H1 (cell line): Measurements from ENCODE around the gene SIMC1. TPM values are rescaled to one million over a fixed set of nuclear protein-coding genes. Genes with fewer than 3 reads are reported as not detected.
"Not testable (repeated sequence)": the region's sequence is repeated elsewhere in the genome, so short reads cannot be mapped to it uniquely, and the experiment has no call there.

Experiments
- CTCF ChIA-PET: fragments of 300-600 bp; sonication (Branson Sonifier 250); formaldehyde crosslinking; loops from one replicate; lab custom pipeline; 2021; ENCODE audit not compliant: partially characterized antibody; lab: Charles Lee
- POLR2A ChIA-PET: fragments of 300-600 bp; sonication (Branson Sonifier 250); formaldehyde crosslinking; loops from one replicate; lab custom pipeline; 2021; ENCODE audit warnings: inconsistent platforms; ENCODE audit not compliant: partially characterized antibody; lab: Charles Lee
- DNase-seq, 2 experiments: peaks; one replicate each; pipeline versions ENCODE4 v3.0.0 to v3.0.0-alpha.2; 2010 to 2022; ENCODE audit warnings: low spot score in 2 of 2, low read depth in 1 of 2, mixed read lengths in 1 of 2
- FAIRE-seq: peaks from 2 replicates; lab custom pipeline; 2011; peaks lifted over from hg19 to GRCh38; lab: Jason Lieb, UNC
- H2AFZ ChIP-seq: 2 replicates; pipeline ENCODE4 v1.8.1; 2012; ENCODE audit warnings: low read length, inconsistent platforms
- H2AK5ac ChIP-seq: 2 replicates; pipeline ENCODE4 v1.6.1; 2013; ENCODE audit warnings: low read depth, low read length
- H2BK120ac ChIP-seq: replicated peaks from 2 replicates; pipeline ENCODE3; 2013; ENCODE audit warnings: low read depth, low read length, inconsistent platforms
- H2BK12ac ChIP-seq: 2 replicates; pipeline ENCODE4 v1.6.1; 2013; ENCODE audit warnings: low read depth, low read length
- H2BK15ac ChIP-seq: 2 replicates; pipeline ENCODE4 v1.6.1; 2013; ENCODE audit warnings: low read length
- H2BK20ac ChIP-seq: 2 replicates; pipeline ENCODE4 v1.6.1; 2013; ENCODE audit warnings: low read length
- H2BK5ac ChIP-seq: 2 replicates; pipeline ENCODE4 v1.6.1; 2013; ENCODE audit warnings: low read depth, low read length
- H3K14ac ChIP-seq: 2 replicates; pipeline ENCODE4 v1.6.1; 2013; ENCODE audit warnings: inconsistent platforms; ENCODE audit not compliant: insufficient read length
- H3K18ac ChIP-seq: 2 replicates; pipeline ENCODE4 v1.6.1; 2013; ENCODE audit warnings: low read length; ENCODE audit errors: extremely low read depth
- H3K23ac ChIP-seq: 2 replicates; pipeline ENCODE4 v1.6.1; 2013; ENCODE audit warnings: inconsistent platforms; ENCODE audit not compliant: insufficient read length
- H3K23me2 ChIP-seq: 2 replicates; pipeline ENCODE4 v1.6.1; 2013; ENCODE audit warnings: low read depth, low read length
- H3K27ac ChIP-seq: 2 replicates; pipeline ENCODE4 v1.6.1; 2011; ENCODE audit warnings: low read depth, low read length, inconsistent platforms
- H3K27me3 ChIP-seq, 4 experiments: replicated peaks in 1 of 4; 1 replicate in 1 of 4; 2 replicates in 3 of 4; pipeline versions ENCODE4 v1.6.1 to v1.8.1; 2011 to 2013; ENCODE audit warnings: low read length in 3 of 4, mild to moderate bottlenecking in 3 of 4, inconsistent platforms in 2 of 4, mixed read lengths in 2 of 4, moderate library complexity in 1 of 4; ENCODE audit not compliant: control insufficient read depth in 3 of 4, insufficient read depth in 3 of 4; ENCODE audit errors: extremely low read depth in 1 of 4
- H3K36me3 ChIP-seq, 4 experiments: 2 replicates each; pipeline versions ENCODE4 v1.6.1 to v1.8.1; 2011 to 2013; ENCODE audit warnings: mild to moderate bottlenecking in 4 of 4, low read length in 3 of 4, moderate library complexity in 2 of 4, control low read depth in 1 of 4, inconsistent platforms in 1 of 4; ENCODE audit not compliant: insufficient read depth in 4 of 4, control insufficient read depth in 2 of 4
- H3K4ac ChIP-seq: replicated peaks from 2 replicates; pipeline ENCODE3; 2013; ENCODE audit warnings: low read length, low read depth, mixed read lengths, inconsistent platforms; ENCODE audit not compliant: insufficient read length
- H3K4me1 ChIP-seq, 4 experiments: replicated peaks in 1 of 4; 1 replicate in 1 of 4; 2 replicates in 3 of 4; pipeline versions ENCODE4 v1.6.1 to v1.8.1; 2011 to 2013; ENCODE audit warnings: low read length in 3 of 4, inconsistent platforms in 2 of 4, mixed read lengths in 1 of 4; ENCODE audit not compliant: insufficient read depth in 4 of 4, control insufficient read depth in 3 of 4
- H3K4me2 ChIP-seq, 2 experiments: 2 replicates each; pipeline versions ENCODE4 v1.6.1 to v1.8.1; 2011 to 2013; ENCODE audit warnings: low read depth in 2 of 2, low read length in 2 of 2, control low read depth in 1 of 2, inconsistent platforms in 1 of 2, mild to moderate bottlenecking in 1 of 2; ENCODE audit not compliant: insufficient read depth in 1 of 2
- H3K4me3 ChIP-seq, 4 experiments: fragments of 200-600, 300-600 bp in 1 of 4; sonication (generic), shearing (Covaris generic), sonication (Bioruptor Twin) in 1 of 4; 2 replicates each; pipeline versions ENCODE4 v1.5.1 to v1.8.1; 2011 to 2016; ENCODE audit warnings: low read length in 4 of 4, low read depth in 3 of 4, control low read depth in 2 of 4, inconsistent platforms in 2 of 4, mild to moderate bottlenecking in 2 of 4, mixed read lengths in 1 of 4, moderate library complexity in 1 of 4; ENCODE audit not compliant: insufficient read depth in 2 of 4; ENCODE audit errors: extremely low read depth in 1 of 4
- H3K56ac ChIP-seq: replicated peaks from 2 replicates; pipeline ENCODE3; 2013; ENCODE audit warnings: low read depth, mild to moderate bottlenecking, mixed read lengths, low read length, inconsistent platforms; ENCODE audit not compliant: insufficient read length
- H3K79me1 ChIP-seq: 2 replicates; pipeline ENCODE4 v1.6.1; 2013; ENCODE audit warnings: low read depth, low read length, control low read depth
- H3K79me2 ChIP-seq, 2 experiments: 2 replicates each; pipeline versions ENCODE4 v1.6.1 to v1.8.1; 2012 to 2013; ENCODE audit warnings: low read length in 2 of 2, mild to moderate bottlenecking in 2 of 2, inconsistent platforms in 1 of 2; ENCODE audit not compliant: insufficient read depth in 2 of 2, control insufficient read depth in 1 of 2
- H3K9ac ChIP-seq, 4 experiments: replicated peaks in 1 of 4; 1 replicate in 1 of 4; 2 replicates in 3 of 4; pipeline versions ENCODE4 v1.6.1 to v1.8.1; 2011 to 2013; ENCODE audit warnings: low read depth in 3 of 4, low read length in 3 of 4, control low read depth in 2 of 4, mild to moderate bottlenecking in 2 of 4, moderate library complexity in 2 of 4, inconsistent platforms in 1 of 4; ENCODE audit errors: extremely low read depth in 1 of 4
- H3K9me3 ChIP-seq, 2 experiments: 2 replicates each; pipeline versions ENCODE4 v1.6.1 to v1.8.1; 2012 to 2013; ENCODE audit warnings: mild to moderate bottlenecking in 2 of 2, moderate library complexity in 2 of 2, control low read depth in 1 of 2, inconsistent platforms in 1 of 2, low read depth in 1 of 2, low read length in 1 of 2, mixed read lengths in 1 of 2; ENCODE audit not compliant: insufficient read depth in 2 of 2
- H4K20me1 ChIP-seq, 2 experiments: replicated peaks in 1 of 2; 2 replicates each; pipeline versions ENCODE3 to v1.8.1; 2011 to 2013; ENCODE audit warnings: inconsistent platforms in 2 of 2, low read length in 2 of 2, mild to moderate bottlenecking in 1 of 2; ENCODE audit not compliant: insufficient read depth in 2 of 2, control insufficient read depth in 1 of 2
- H4K5ac ChIP-seq: 2 replicates; pipeline ENCODE4 v1.6.1; 2013; ENCODE audit warnings: low read length, low read depth, mixed read lengths, inconsistent platforms; ENCODE audit not compliant: insufficient read length
- H4K8ac ChIP-seq: 2 replicates; pipeline ENCODE4 v1.8.0; 2013; ENCODE audit warnings: mild to moderate bottlenecking, moderate library complexity, low read length, inconsistent platforms; ENCODE audit not compliant: insufficient read depth; ENCODE audit errors: extremely low read depth
- H4K91ac ChIP-seq: replicated peaks from 2 replicates; pipeline ENCODE3; 2013; ENCODE audit warnings: low read length, mixed read lengths, inconsistent platforms; ENCODE audit not compliant: insufficient read length
- WGBS, 2 experiments: shearing (Covaris generic) in 1 of 2; methylation state at CpG; one replicate each; pipeline versions ENCODE4 v1.1.6 to v1.1.7; 2013 to 2015; ENCODE audit warnings: low lambda C conversion rate in 2 of 2, mixed read lengths in 2 of 2, inconsistent platforms in 1 of 2, low coverage in 1 of 2, missing lambda C conversion rate in 1 of 2; ENCODE audit not compliant: insufficient replicate concordance in 2 of 2, insufficient coverage in 1 of 2, insufficient read length in 1 of 2; ENCODE audit errors: extremely low coverage in 1 of 2, missing lambda C conversion rate in 1 of 2; 5-methylcytosine and 5-hydroxymethylcytosine counted together
- polyA plus RNA-seq, 7 experiments: library from polyadenylated mRNA; depleted of rRNA in 3 of 7; stranded (reverse) in 5 of 7; unstranded in 2 of 7; fragments of >200 nt in 5 of 7; fragments of 200-250 nt in 2 of 7; gene quantifications; 1 replicate in 5 of 7; 2 replicates in 1 of 7; 4 replicates in 1 of 7; pipeline versions ENCODE4 v1.2.1 to v1.2.3, GENCODE V29; 2011 to 2013; ENCODE audit warnings: missing spikeins in 2 of 7, mixed read lengths in 2 of 7
- total RNA-seq: library from RNA; stranded (reverse); fragmentation: NEBNext Ultra II Directional; extraction: Animal tissue kit (Norgen Biotek cat#: 25700); gene quantifications from 2 replicates; pipeline ENCODE4 v1.2.1, GENCODE V29; 2021

Gene SIMC1
- total and polyA plus RNA-seq, 2 of the 8 experiments (the other 6 are each of a cell fraction or from before 2014, with no cell fraction given) = 12.3 to 21.2 TPM

DNA sequence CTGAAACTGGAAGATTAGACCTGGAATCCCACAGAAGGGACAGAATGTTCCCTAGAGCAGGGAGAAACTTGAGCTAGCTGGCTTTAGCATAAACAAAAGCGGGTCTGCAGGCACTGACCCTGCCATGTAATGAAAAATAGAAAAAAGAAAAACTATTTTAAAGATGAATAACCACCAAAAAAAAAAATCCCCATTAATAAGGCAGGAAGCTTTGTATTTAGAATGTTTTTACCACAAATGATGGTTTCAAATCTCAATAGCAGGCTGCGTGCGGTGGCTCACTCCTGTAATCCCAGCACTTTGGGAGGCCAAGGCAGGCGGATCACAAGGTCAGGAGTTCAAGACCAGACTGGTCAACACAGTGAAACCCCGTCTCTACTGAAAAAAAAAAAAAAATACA, 5.0 kb upstream of the SIMC1 start:
- H4K91ac ChIP-seq, H2BK5ac ChIP-seq, H3K27me3 ChIP-seq, H2AK5ac ChIP-seq, H3K4me3 ChIP-seq, H3K79me2 ChIP-seq, H2BK15ac ChIP-seq, H3K56ac ChIP-seq, H3K23me2 ChIP-seq, H3K4ac ChIP-seq, H3K23ac ChIP-seq, CTCF ChIA-PET, H3K36me3 ChIP-seq, FAIRE-seq, H3K9ac ChIP-seq, H3K9me3 ChIP-seq, H3K18ac ChIP-seq, H4K8ac ChIP-seq, H3K4me1 ChIP-seq, H4K5ac ChIP-seq, POLR2A ChIA-PET, H3K79me1 ChIP-seq, H2BK12ac ChIP-seq, H3K14ac ChIP-seq, H2AFZ ChIP-seq, H2BK120ac ChIP-seq, H3K27ac ChIP-seq, DNase-seq, H2BK20ac ChIP-seq, H4K20me1 ChIP-seq, H3K4me2 ChIP-seq: not testable (repeated sequence)
- 89% methylated on average over 4 of the region's 5 CpGs; no CpG with 5 or more reads in 1 of the 2 experiments for WGBS, 2 experiments
